HL-60 (cell line): ENCODE data around the gene ARHGAP32.

Experiments
- GABPA ChIP-seq: IDR thresholded peaks from 2 replicates; pipeline ENCODE4 v1.6.1; 2012; ENCODE audit warnings: low read depth
- POLR2AphosphoS5 ChIP-seq: IDR thresholded peaks from 2 replicates; pipeline ENCODE4 v1.6.1; 2012; ENCODE audit warnings: low read depth
- SPI1 ChIP-seq: IDR thresholded peaks from 2 replicates; pipeline ENCODE4 v1.6.1; 2012; ENCODE audit warnings: low read depth, mild to moderate bottlenecking, borderline replicate concordance
- TF ChIP-seq, protein P1 (sequence below): IDR thresholded peaks from one replicate; pipeline ENCODE4 v1.5.1; 2011; ENCODE audit warnings: low read length, control low read depth, inconsistent platforms; ENCODE audit not compliant: insufficient read depth
- TF ChIP-seq, protein P2 (sequence below): IDR thresholded peaks from 2 replicates; pipeline ENCODE4 v1.6.1; 2012; ENCODE audit warnings: low read depth; ENCODE audit not compliant: insufficient replicate concordance

DNA sequence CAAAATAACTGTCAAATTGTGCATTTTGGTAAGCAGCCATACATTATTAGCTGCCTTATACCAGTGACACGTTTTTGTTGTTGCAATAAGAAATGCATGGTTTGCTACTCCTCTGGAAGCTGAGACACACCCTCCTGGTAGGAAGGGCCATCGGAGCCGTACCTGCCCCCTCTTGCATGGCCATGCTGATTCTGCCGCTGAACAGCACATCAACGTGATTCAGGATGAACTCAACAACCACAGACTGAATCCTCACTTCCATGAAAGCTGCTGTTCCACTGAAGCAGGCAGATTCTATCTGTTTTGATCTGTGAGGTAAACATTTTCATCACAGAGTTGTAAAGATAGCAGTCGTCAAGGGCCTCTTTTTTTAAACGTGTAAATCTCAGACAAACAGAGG lies 210.9 kb downstream of the ARHGAP32 start:
- TF ChIP-seq, protein P1, sequence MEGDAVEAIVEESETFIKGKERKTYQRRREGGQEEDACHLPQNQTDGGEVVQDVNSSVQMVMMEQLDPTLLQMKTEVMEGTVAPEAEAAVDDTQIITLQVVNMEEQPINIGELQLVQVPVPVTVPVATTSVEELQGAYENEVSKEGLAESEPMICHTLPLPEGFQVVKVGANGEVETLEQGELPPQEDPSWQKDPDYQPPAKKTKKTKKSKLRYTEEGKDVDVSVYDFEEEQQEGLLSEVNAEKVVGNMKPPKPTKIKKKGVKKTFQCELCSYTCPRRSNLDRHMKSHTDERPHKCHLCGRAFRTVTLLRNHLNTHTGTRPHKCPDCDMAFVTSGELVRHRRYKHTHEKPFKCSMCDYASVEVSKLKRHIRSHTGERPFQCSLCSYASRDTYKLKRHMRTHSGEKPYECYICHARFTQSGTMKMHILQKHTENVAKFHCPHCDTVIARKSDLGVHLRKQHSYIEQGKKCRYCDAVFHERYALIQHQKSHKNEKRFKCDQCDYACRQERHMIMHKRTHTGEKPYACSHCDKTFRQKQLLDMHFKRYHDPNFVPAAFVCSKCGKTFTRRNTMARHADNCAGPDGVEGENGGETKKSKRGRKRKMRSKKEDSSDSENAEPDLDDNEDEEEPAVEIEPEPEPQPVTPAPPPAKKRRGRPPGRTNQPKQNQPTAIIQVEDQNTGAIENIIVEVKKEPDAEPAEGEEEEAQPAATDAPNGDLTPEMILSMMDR = no peak
- TF ChIP-seq, protein P2, sequence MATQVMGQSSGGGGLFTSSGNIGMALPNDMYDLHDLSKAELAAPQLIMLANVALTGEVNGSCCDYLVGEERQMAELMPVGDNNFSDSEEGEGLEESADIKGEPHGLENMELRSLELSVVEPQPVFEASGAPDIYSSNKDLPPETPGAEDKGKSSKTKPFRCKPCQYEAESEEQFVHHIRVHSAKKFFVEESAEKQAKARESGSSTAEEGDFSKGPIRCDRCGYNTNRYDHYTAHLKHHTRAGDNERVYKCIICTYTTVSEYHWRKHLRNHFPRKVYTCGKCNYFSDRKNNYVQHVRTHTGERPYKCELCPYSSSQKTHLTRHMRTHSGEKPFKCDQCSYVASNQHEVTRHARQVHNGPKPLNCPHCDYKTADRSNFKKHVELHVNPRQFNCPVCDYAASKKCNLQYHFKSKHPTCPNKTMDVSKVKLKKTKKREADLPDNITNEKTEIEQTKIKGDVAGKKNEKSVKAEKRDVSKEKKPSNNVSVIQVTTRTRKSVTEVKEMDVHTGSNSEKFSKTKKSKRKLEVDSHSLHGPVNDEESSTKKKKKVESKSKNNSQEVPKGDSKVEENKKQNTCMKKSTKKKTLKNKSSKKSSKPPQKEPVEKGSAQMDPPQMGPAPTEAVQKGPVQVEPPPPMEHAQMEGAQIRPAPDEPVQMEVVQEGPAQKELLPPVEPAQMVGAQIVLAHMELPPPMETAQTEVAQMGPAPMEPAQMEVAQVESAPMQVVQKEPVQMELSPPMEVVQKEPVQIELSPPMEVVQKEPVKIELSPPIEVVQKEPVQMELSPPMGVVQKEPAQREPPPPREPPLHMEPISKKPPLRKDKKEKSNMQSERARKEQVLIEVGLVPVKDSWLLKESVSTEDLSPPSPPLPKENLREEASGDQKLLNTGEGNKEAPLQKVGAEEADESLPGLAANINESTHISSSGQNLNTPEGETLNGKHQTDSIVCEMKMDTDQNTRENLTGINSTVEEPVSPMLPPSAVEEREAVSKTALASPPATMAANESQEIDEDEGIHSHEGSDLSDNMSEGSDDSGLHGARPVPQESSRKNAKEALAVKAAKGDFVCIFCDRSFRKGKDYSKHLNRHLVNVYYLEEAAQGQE = no peak
- no peak for TF ChIP-seq GABPA
- no peak for TF ChIP-seq SPI1
- no peak for TF ChIP-seq POLR2AphosphoS5
